Stimulated activated CD4-positive, alpha-beta T cell treated with anti-CD3 and anti-CD28 coated beads, Interleukin-1b, Interleukin-23, amount 100 ng/mL, for 24 hours (primary cell): ENCODE results near the gene ATF5.
"Not testable (repeated sequence)": the region's sequence is repeated elsewhere in the genome, so short reads cannot be mapped to it uniquely, and the experiment has no call there.

Experiments used
- DNase-seq, 4 experiments: peaks; one replicate each; pipeline ENCODE4 v3.0.0-alpha.2; 2020; ENCODE audit warnings: low read depth in 4 of 4, low spot score in 1 of 4

Gene ATF5

GRCh38 chr19:49921871-49922795, 6.9 kb upstream of the ATF5 start:
- no peak for DNase-seq

GRCh38 chr19:49923055-49924003, 5.7 kb upstream of the ATF5 start:
- DNase-seq: no peak

- DNase-seq: no peak
Measured at GRCh38 chr19:49924004-49924880, 4.8 kb upstream of the ATF5 start.

- DNase-seq: not testable (repeated sequence)
Measured at GRCh38 chr19:49924881-49925210, 4.2 kb upstream of the ATF5 start.

- DNase-seq: no peak
Measured at GRCh38 chr19:49925486-49925885, 3.5 kb upstream of the ATF5 start.

GRCh38 chr19:49926515-49926914, 2.5 kb upstream of the ATF5 start:
- DNase-seq: no peak

- no peak for DNase-seq
Measured at GRCh38 chr19:49927526-49928264, 1.3 kb upstream of the ATF5 start.

GRCh38 chr19:49929611-49930482, 842 bp downstream of the ATF5 start:
- peak; percentile 86 to 90 (median 88) for DNase-seq

GRCh38 chr19:49930483-49931011, 1.5 kb downstream of the ATF5 start:
- no peak for DNase-seq

GRCh38 chr19:49931293-49932040, 2.5 kb downstream of the ATF5 start:
- DNase-seq: no peak

- DNase-seq: no peak
Measured at GRCh38 chr19:49932041-49932451, 3.0 kb downstream of the ATF5 start.

GRCh38 chr19:49932731-49933131, 3.7 kb downstream of the ATF5 start:
- DNase-seq: no peak

GRCh38 chr19:49933643-49934042, 4.6 kb downstream of the ATF5 start:
- DNase-seq: no peak

- no peak for DNase-seq
Measured at GRCh38 chr19:49936549-49936948, 7.5 kb downstream of the ATF5 start.

GRCh38 chr19:49937750-49938381, 8.9 kb downstream of the ATF5 start:
- DNase-seq: peak; percentile 63 to 77 (median 68)

GRCh38 chr19:49938662-49939061, 9.7 kb downstream of the ATF5 start:
- DNase-seq: no peak

- no peak for DNase-seq
Measured at GRCh38 chr19:49939721-49940481, 10.9 kb downstream of the ATF5 start.
